ENCODE measurements around the gene ZDHHC11.
"Not testable (repeated sequence)": the region's sequence is repeated elsewhere in the genome, so short reads cannot be mapped to it uniquely, and the experiment has no call there.

ZDHHC11 gene

GRCh38 chr5:850511-851006 is at the start of gene ZDHHC11:
ZDHHC11 (minus strand) TSS chr5:850986; CDS start chr5:850602, 384 bp downstream.
- no peak for DNase-seq

GRCh38 chr5:893711-894110 is 42.9 kb upstream of the ZDHHC11 start:
- no peak for DNase-seq

GRCh38 chr5:893137-893506 is 42.3 kb upstream of the ZDHHC11 start:
- no peak for DNase-seq

GRCh38 chr5:892394-893136 is 41.8 kb upstream of the ZDHHC11 start, which contains the start of the genes BRD9 and TRIP13:
BRD9 (minus strand) TSS chr5:892801; CDS start chr5:892657, 144 bp downstream.
TRIP13 (plus strand) TSS chr5:892884; CDS start chr5:892999, 115 bp downstream.
- DNase-seq = peak; percentile 80 to 81

GRCh38 chr5:891837-892393 is 41.1 kb upstream of the ZDHHC11 start:
- no peak for DNase-seq

- DNase-seq = no peak
Measured at GRCh38 chr5:891117-891836, 40.5 kb upstream of the ZDHHC11 start.

GRCh38 chr5:889075-889710 is 38.4 kb upstream of the ZDHHC11 start:
- no peak for DNase-seq

- DNase-seq = no peak
Measured at GRCh38 chr5:888638-889035, 37.9 kb upstream of the ZDHHC11 start.

- no peak for DNase-seq
Measured at GRCh38 chr5:887947-888637, 37.3 kb upstream of the ZDHHC11 start.

- no peak for DNase-seq
Measured at GRCh38 chr5:886716-887325, 36.0 kb upstream of the ZDHHC11 start.

GRCh38 chr5:886036-886435 is 35.2 kb upstream of the ZDHHC11 start:
- DNase-seq = no peak

GRCh38 chr5:885529-885928 is 34.7 kb upstream of the ZDHHC11 start:
- DNase-seq = no peak

GRCh38 chr5:885127-885442 is 34.3 kb upstream of the ZDHHC11 start:
- no peak for DNase-seq

- no peak for DNase-seq
Measured at GRCh38 chr5:884345-885126, 33.8 kb upstream of the ZDHHC11 start.

- DNase-seq = no peak
Measured at GRCh38 chr5:883475-884181, 32.8 kb upstream of the ZDHHC11 start.

GRCh38 chr5:882253-883183 is 31.7 kb upstream of the ZDHHC11 start:
- peak in 1 of 2 donors; percentile 26 for DNase-seq

GRCh38 chr5:881551-881935 is 30.8 kb upstream of the ZDHHC11 start:
- DNase-seq = no peak

GRCh38 chr5:880816-881550 is 30.2 kb upstream of the ZDHHC11 start:
- no peak for DNase-seq

GRCh38 chr5:878677-879076 is 27.9 kb upstream of the ZDHHC11 start:
- not testable (repeated sequence) for DNase-seq
